Dermis microvascular lymphatic vessel endothelial cell (primary cell): ENCODE measurements around the gene SNCB. TPM values are rescaled to one million over a fixed set of nuclear protein-coding genes. Genes with fewer than 3 reads are reported as not detected.

Source experiments
- DNase-seq, 2 donors: peaks; one replicate each; pipeline versions ENCODE4 v3.0.0 to v3.0.0-alpha.2; 2010; ENCODE audit warnings: low read depth in 2 of 2
- total RNA-seq: library from RNA; depleted of rRNA; stranded (reverse); fragments of >200 nt; gene quantifications from 2 replicates; pipeline ENCODE4 v1.2.1, GENCODE V29; 2014

The SNCB gene
- total RNA-seq, 1 donor from 2014 or later = 1.2 TPM

DNA sequence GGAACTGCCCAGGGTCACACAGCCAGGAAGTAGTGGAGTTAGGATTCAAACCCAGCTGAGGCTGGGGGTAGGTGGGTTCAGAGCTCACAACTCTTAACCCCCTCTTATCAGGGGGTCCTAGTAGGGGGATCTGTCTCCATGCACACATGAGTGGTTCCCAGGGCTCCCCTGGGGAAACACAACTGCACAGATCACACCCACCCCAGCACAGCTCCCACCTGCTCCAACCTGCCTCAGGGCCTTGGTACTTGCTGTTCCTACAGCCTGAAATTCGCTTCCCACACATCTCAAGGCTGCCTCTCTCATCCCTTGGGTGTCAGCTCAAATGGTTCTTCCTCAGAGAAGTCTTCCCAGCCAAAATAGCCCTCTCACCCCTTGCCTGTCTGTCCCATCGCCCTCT lies 4.8 kb downstream of the SNCB start:
- no peak for DNase-seq

DNA sequence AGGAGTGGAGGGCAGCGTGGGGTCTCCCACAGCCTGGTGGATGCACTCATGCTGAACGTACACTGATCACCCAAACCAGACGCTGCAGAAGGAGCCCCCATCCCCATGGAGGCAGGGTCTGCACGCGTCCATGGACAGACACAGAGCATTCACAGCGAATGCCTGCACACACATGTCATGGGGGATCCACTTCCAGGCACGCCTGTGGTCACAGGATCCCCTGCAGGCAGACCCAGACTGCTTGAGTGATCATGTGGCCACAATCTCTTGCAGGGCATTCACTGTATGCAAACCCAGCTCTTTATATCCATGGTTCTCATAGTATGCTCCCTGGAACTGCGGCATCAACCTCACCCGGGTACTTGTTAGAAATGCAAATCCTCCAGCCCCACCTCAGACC lies 5.4 kb downstream of the SNCB start:
- DNase-seq = no peak

DNA sequence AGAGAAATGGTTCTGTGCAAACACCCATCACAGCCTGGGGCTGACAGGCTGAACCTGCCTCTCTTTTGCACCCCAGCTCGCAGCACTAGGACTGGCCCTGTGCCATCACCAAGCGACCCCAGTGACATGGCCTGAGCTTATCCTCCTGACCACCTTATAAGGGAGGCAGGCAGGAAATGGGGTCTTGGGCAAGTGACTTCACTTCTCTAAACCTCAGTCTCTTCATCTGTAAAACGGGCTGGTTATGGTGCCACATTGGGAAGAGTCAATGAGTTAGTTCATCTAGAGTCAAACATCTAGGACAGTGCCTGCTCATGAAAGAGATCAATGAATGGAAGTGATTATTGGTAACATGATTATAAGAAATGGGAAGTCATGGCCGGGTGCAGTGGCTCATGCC lies 6.2 kb downstream of the SNCB start:
- DNase-seq = no peak

DNA sequence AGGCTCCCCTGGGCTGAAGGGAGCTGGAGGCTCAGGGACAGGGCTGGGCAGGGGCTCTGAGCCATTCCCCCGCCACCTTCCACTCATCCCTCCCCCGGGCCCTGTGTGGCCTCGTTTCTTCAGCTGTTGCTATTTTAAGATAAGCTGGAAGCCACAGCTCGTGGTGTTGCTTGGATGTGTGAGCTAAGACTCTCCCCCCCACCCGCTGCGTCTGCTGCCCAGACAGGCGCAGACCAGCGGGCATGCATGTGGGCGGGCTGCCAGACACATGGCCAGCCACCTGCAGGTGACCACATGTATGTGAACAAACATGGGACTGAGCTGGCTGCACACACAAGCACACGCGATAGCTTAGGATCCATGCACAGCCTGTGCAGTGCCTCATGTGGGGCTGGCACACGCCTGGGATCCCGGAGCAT lies 8.7 kb downstream of the SNCB start:
- DNase-seq = no peak

DNA sequence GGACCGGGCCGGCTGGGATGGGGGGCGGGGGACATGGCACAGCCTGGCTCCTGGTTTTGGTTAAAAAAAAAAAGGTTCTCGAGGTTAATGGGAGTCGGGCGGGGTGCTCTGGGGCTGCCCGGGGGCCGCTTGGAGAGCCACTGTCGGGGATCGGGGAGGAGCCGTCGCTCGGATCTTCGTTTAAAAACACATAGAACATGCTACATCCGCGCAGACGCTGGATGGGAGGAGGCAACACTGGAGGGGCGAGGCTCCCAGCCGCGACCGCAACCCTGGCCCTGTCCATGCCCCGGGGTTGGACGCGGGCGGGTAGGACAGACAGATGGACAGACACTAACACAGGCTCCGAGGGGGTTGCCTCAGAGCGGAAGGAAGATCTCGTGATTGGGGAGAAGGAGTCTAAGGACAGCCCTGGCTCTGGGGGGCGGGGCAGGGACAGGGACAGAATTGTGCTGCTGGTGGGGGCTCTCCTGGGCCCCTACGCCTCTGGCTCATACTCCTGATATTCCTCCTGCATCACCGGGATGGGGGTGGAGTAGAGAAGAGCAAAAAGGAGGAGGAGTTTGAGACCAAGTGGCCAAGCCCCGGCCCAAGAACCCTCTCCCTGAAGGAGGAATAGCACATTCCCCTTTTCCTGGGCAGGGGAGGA lies 9.9 kb downstream of the SNCB start:
- DNase-seq = no peak

DNA sequence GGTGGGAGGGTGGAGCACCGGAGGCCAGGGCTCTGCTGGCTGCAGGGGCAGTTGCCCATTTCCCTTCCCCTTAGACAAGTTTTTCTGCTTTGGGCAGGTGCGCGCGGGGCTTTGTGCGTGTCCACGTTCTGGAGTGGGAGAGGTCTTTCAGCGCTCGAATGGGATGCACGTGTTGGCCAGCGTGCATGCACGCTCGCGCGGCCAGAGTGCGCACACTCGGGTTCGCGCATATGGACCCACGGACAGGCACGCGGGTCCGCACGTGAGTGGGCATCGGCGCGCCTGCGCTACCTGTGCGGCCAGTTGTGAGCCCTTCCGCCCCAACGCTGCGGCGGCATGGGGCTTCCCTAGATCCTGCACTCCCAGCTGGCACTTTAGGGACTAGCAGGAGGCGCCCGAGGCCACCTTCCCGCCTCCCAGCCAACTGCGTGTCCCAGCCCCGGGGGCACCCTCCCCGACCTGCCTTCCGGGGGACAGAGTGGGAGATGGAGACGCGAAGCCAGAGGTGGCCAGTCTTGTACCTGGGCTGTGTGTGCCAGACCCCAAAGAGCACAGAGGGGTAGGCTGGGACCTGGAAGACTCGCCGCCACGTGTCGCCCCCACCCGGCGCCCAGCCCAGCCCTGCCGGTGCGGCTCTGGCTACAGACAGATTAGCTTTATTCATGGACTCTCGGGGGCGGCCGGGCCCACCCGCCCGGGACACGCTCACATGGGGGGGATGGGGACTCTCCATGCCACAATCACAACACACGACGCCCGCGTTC lies 10.6 kb downstream of the SNCB start:
- DNase-seq = no peak

DNA sequence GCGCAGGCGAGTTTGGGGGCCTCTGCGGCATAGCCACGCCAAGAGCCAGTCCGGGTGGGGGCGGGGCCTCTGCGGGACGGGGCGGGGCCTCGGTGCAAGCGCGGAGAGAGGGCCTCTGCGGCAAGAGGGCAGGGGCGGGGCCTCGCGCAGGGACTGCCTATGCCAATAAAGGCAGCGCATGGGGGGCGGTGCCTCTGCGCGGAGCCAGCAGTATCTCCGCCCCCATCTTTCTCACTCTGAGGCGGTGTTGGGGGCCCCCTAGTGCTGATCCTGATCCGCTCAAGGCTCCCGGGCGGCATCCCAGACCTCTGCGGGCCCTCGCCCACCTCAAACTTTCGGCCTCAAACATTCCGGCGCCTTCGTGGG lies 11.1 kb downstream of the SNCB start:
- peak; percentile 43 to 92 for DNase-seq

DNA sequence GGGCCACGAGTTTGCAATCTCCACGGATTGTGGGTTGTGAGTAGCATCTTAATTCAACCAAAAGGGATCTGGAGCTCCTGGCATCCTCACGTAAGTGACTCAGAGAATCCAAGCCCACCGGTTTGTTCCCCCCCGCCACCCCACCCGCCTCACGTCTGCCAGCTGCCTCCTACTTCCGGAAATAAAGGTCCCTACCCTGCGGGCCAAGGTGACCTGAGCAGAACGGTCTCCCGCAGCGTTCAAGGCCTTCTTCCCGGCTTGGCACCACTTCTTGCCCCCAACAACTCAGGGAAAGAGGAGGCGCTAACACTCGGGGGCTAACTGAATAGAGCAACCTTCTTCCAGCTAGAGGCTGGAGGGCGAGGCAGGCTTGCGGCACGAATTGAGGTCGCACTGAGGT lies 11.6 kb downstream of the SNCB start:
- no peak for DNase-seq

DNA sequence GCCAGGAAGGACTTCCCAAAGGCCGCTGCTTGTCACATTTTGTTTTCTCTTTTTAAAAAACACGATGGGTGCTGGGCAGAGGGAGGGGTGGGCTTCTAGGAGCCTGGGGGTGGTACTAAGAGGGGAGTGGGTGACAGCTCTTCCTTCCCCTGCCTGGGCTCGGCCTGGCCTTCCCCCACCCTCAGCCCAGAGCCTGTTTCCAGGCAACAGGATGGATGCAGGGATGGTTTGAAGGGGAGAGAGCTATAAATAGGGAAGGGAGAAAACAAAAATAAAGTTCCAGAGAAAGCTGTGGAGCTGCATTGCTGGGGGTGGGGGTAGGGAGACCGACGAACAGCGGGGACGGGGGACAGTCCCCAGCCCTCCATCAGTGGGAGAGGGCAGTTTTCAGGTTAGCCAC lies 13.8 kb downstream of the SNCB start:
- DNase-seq = no peak

DNA sequence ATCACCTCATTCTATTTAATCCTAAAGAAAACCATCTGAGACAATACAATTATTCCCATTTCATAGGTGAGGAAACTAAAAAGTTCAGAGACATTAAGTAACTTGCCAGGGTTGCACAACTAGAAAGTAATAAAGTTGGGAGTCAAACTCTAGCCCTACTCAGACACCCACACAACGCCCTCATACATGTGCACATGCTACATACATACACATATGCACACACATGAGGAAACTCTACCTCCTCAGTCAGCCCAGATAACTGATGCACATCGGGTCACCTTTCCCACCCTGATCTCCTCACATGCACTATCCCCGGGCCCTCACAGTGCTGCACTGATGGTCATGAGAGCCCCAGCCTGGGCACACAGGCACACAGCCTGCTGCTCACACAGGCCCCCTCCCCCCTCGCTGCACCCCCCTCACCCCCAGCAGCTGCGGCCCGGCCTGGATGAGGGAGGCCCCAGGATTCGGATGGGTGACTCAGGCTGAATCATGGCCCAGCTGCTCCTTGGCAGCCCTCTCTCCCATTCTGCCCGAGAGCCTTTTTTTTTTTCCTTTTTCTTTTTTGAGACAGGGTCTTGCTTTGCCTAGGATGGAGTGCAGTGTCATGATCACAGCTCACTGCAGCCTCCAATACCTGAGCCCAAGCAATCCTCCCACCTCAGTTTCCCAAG lies 15.4 kb downstream of the SNCB start:
- DNase-seq = peak in 1 of 2 donors; percentile 81

DNA sequence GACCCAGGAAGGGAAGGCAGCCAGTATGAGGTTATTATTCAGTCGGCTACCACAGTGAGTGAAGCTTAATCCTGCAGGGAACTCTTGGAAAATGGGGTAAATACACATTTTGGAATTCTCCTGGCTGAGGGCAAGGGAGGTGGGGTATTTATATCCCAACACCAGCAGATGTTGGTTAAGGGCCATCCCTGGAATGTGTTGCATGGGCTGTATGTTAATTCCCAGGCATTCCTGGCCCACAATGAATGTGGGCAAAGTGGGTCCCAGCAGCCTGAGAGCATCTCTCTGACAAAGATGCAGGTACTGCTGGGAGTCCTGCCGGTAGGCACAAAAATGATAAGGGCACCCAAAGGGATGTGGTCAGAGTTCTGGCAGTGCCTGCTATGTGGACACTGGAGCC lies 17.5 kb downstream of the SNCB start:
- DNase-seq = no peak

DNA sequence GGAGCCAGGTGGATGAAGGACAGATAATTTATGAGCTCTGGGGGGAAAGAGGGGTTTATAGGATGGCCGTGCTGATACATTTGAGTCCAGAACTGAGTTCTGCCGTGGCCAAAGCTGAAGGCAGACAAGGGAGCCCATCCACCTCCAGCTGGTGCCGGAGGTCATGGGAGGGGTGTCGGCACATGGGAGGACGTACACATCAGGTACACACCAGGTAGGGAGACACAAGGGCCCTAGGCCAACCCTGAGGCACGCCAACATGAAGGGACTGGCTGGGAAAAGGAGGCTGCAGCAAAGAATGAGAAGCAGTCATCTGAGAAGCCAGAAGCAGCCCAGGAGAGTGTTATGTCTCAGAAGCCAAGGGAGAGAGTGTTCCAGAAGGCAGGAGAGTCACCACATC lies 18.3 kb downstream of the SNCB start:
- no peak for DNase-seq

DNA sequence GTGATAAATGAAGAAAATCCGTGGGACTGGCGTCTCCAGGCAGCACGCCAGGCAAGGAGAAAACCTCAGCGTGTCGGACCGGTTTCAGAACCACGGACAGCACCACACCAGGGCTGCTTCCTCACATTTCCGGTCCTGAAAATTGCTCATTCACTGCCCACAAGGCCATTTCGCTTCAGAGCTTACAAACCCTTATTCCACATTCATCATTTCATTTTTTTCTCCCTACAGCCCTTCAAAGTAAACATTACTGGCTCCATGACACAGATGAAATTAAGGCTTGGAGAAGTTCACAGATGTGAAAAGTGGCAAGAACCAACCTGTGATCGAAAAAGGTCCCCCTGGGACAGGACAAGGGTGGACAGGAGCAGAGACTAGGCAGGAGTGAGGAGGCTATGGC lies 18.9 kb downstream of the SNCB start:
- DNase-seq = peak; percentile 61 to 85

DNA sequence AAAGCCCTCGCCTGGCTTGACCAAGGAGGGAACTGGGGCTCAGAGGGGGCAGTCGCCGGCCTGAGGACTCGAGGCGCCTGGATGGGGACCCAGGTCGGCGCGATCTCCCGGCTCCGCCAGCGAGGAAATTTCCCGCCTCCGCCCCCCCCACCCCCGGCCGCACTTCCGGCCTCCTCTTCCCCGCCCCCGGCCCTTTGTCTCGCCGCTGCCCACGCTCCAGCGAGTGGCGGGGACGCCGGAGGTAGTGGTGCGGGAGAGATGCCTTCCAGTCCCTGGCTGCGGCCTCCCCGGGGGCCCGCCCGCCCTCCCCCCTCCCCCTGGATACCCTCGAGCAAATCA lies 19.9 kb downstream of the SNCB start:
- no peak for DNase-seq

DNA sequence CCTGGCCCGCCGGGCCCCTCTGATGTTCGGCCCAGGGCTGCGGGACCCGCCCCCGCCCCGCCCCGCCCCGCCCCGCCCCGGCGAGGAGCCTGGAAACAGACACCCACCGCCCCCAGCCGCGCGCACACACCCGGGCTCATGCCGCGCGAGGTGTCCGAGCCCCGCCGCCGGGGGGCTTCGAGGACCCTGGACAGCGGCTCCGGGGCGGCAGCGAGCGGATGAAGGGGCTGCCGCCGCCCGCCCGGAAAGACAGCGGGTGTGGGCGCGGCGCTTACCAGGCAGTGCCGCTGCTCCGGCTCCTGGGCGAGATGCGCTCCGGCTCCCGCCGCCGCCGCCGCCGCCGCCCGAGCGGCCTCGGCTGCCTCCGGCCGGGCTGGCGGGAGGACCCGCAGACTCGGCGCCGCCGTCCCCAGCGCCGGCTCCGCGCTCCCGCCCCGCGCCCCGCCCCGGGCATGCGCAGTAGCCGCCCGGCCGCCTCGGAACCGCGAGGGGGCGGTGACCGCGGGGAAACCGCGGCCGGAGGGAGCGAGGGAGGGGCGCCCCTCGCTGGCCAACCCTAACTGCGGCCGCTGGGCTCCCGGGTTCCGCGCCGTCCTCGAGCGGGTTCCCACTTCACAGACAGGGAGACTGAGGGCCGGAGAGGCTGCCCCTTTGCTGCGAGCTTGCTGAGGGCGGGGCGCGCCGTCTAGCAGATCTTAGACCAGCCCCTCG lies 20.5 kb downstream of the SNCB start, which contains the start of gene GPRIN1:
Gene GPRIN1 (minus strand): TSS at position 433 of the 711 bp plus-strand sequence. CDS start 10,322 bp downstream, outside the sequence.
- DNase-seq = peak in 1 of 2 donors; percentile 57

DNA sequence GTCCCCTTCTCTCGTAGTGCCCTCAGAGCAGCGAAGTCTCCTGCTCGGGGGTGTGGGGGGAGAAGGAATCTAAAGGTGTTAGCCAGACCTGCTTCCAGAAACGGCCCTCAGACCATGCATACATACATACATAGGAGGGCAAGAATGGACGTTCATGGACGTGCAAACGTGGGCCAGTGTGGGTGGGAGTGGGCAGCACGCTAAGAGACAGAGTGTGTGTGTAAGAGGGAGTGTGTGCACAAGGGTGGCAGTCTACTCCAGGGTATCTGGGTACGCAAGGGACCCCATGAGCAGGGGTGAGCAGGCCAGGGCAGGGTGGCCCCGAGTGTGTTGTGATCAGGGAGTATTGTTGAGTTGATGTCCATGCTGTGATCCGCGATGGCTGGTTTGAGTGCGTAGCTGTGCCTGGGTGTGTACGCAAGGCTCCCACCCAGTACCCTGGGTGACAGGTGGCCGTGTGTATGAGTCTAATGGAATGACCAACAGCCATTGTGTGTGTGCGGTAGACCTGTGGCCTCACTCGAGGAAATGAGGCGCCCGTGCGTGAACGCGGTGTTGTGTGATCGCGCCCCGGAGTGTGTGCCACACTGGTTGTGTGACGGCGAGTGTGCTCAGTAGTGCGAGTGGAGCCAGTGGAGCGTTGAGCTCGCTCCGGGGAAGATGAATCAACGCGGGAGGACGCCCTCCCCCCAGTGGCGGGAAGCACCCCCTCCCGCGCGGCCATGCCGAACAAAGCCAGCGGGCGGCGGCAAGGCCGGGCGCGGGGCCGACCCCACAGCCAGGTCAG lies 21.2 kb downstream of the SNCB start:
- DNase-seq = no peak

DNA sequence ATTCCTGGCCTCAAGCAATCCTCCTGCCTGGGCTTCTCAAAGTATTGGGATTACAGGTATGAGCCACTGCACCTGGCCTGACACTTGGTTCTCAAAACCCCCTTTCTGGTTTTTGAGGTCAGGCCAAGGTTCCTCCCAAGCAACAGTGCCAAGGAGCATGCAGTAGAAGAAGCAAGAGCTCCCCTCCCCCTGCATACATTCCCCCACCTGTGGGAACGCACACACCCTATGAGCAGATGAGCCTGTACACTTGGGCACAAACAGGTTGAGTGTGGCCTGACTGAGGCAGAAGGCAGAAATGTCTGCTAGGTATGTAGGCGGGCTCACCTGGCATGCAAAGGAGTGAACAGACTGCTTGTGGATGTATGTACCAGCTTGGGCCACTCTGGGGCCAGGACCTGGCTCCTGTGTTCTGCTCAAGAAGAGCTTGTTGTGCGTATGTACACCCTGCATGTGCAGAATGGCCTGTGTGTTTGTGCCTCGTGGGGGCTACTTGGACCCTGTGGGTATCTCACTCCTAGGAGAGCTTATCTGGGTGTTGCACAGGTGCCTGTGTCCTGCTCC lies 22.1 kb downstream of the SNCB start:
- no peak for DNase-seq

DNA sequence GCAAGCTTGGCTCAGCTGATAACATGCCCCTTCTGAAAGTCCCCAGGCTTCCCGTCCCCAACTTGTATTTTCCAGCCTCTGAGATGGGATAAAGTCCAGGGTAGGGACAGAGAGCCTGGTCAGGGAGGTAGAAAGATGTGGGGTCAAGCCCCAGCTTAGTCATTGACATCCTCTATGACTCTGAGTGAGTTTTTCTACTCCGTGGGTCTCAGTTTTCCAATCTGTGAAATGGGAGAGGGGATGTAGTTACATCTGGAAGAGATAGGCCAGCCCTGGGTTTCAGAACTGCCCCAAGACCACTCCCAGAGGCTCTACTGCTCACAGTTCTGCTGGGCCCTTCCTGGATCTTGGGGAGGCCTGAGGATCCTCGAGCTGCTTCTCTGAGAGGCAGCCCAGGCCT lies 23.5 kb downstream of the SNCB start:
- DNase-seq = no peak

DNA sequence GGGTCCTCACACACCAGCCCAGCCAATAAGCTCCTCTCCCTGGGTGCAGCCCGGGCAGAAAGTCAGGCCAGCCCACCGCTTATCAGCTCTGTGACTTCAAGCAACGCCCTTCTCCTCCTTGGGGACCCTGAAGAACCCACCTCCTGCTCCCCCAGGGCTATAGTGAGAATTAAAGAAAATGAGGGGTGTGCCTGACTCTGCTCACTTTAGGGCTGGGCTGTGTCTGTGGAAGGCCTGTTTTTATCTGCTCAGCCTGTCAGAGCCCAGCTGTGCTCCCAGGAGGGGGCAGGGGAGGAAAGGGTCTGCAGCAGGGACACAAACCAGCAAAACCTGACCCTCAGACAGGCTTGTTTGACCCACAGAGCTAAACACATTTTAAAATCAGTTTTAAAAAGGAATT lies 24.3 kb downstream of the SNCB start:
- DNase-seq = no peak

DNA sequence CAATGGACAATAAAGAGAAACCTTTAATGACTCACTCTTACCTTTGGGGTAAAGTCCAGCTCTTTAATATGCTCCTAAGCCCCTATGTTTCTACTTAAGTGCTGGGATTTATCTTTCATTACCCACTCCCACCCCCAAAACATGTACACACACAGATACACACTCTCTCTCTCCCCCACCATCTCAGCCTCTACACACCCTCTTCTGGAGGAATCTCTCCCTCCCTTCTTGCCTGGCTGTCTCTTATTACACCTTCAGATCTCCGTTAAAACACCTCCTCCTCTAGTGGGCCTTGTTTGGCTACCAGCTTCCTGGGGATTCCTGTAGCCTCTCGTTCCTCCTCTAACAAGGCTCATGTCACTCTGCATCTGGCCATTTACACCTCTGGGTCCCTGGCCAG lies 27.2 kb downstream of the SNCB start:
- no peak for DNase-seq

DNA sequence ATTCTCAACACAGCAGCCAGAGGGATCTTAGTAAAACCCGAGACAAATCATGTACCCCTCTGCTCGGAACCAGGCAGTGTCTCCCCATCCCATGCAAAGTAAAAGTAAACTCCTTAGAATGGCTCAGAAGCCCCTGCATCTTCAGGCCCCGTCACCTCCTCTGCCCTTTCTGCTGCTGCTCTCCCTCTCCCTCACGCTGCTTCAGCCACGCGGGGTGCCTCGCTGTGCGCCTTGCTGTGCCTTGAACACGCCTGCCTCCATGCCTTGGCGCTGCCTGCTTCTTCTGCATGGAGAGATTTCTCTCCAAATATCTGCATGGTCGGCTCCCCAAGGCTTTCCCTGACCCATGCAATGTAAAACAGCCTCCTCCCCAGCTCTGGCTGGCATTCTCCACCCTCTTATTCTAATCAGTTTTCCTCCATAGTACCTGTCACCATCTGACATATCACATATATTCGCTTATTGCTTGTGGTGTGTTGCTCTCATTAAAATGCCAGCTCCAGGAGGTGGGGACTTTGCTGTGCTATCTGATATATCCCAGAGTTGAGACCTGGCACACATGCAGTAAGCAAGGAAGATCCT lies 28.3 kb downstream of the SNCB start:
- no peak for DNase-seq
